Measurements from ENCODE around the gene PDGFC.

The PDGFC gene

GRCh38 chr4:156885374-156885773, 86.2 kb downstream of the PDGFC start:
- H3K4me1 ChIP-seq (ENCODE audit: low read length) = no peaks in the 10 kb centered on the region
- H2AFZ ChIP-seq (ENCODE audit: low read length) = no peak overlapping the region
- no peaks in the 10 kb centered on the region for H4K20me1 ChIP-seq (ENCODE audit: insufficient read depth, low read length)
- H3K9ac ChIP-seq (ENCODE audit: low read length) = no peak overlapping the region
- H3K36me3 ChIP-seq (replicated peaks; ENCODE audit: insufficient read depth, low read length) = no peaks in the 10 kb centered on the region
- H3K27me3 ChIP-seq (replicated peaks; ENCODE audit: insufficient read depth, low read length) = no peaks in the 10 kb centered on the region
- no peak overlapping the region for H3K4me2 ChIP-seq (ENCODE audit: low read depth, low read length)
- TF ChIP-seq CTCF (IDR thresholded peaks at IDR 0.05; ENCODE audit: low read length) = no peak
- no peak for TF ChIP-seq EZH2phosphoT487 (IDR thresholded peaks at IDR 0.05; ENCODE audit: low read length)
- TF ChIP-seq EZH2 (optimal IDR thresholded peaks at IDR 0.05; ENCODE audit: low read depth, low read length) = no peak
- no peak overlapping the region for H3K27ac ChIP-seq (ENCODE audit: low read length)
- H3K9me2 ChIP-seq (replicated peaks; ENCODE audit: insufficient read depth, low read length) = no peaks in the 10 kb centered on the region
- DNase-seq = no peak
- no peaks in the 10 kb centered on the region for H3K79me2 ChIP-seq (ENCODE audit: low read length)
- no peak overlapping the region for H3K4me3 ChIP-seq (ENCODE audit: low read length)
- H3F3A ChIP-seq (ENCODE audit: insufficient read depth, low read length) = no peaks in the 10 kb centered on the region
- H3K9me3 ChIP-seq (replicated peaks; ENCODE audit: insufficient read depth, low read length) = no peaks in the 10 kb centered on the region

- Histone ChIP-seq H3K9me3 (replicated peaks; ENCODE audit: insufficient read depth, low read length) (no peaks in the 10 kb centered on the region), H3K4me2 (ENCODE audit: low read depth, low read length) (no peak overlapping the region), H3K27me3 (replicated peaks; ENCODE audit: insufficient read depth, low read length) (no peaks in the 10 kb centered on the region), H3K36me3 (replicated peaks; ENCODE audit: insufficient read depth, low read length) (no peaks in the 10 kb centered on the region), H3K9ac (ENCODE audit: low read length) (no peak overlapping the region), H3K4me3 (ENCODE audit: low read length) (no peak overlapping the region), H3K27ac (ENCODE audit: low read length) (no peak overlapping the region), H3F3A (ENCODE audit: insufficient read depth, low read length) (no peaks in the 10 kb centered on the region), H3K9me2 (replicated peaks; ENCODE audit: insufficient read depth, low read length) (no peaks in the 10 kb centered on the region), H2AFZ (ENCODE audit: low read length) (no peak overlapping the region), H4K20me1 (ENCODE audit: insufficient read depth, low read length) (no peaks in the 10 kb centered on the region), H3K79me2 (ENCODE audit: low read length) (no peaks in the 10 kb centered on the region), H3K4me1 (ENCODE audit: low read length) (no peaks in the 10 kb centered on the region)
- TF ChIP-seq EZH2phosphoT487 (IDR thresholded peaks at IDR 0.05; ENCODE audit: low read length) = no peak
- no peak for TF ChIP-seq EZH2 (optimal IDR thresholded peaks at IDR 0.05; ENCODE audit: low read depth, low read length)
- no peak for TF ChIP-seq CTCF (IDR thresholded peaks at IDR 0.05; ENCODE audit: low read length)
- no peak for DNase-seq
These were observed 87.4 kb downstream of the PDGFC start for GRCh38 chr4:156884183-156884582.

- Histone ChIP-seq H3K27me3 (replicated peaks; ENCODE audit: insufficient read depth, low read length) (no peaks in the 10 kb centered on the region), H3K36me3 (replicated peaks; ENCODE audit: insufficient read depth, low read length) (no peaks in the 10 kb centered on the region), H3K9me3 (replicated peaks; ENCODE audit: insufficient read depth, low read length) (no peaks in the 10 kb centered on the region), H4K20me1 (ENCODE audit: insufficient read depth, low read length) (no peaks in the 10 kb centered on the region), H3K9me2 (replicated peaks; ENCODE audit: insufficient read depth, low read length) (no peaks in the 10 kb centered on the region), H3K79me2 (ENCODE audit: low read length) (no peaks in the 10 kb centered on the region), H3K4me1 (ENCODE audit: low read length) (no peaks in the 10 kb centered on the region), H3F3A (ENCODE audit: insufficient read depth, low read length) (no peaks in the 10 kb centered on the region), H3K4me2 (ENCODE audit: low read depth, low read length) (no peak overlapping the region), H2AFZ (ENCODE audit: low read length) (no peak overlapping the region), H3K4me3 (ENCODE audit: low read length) (no peak overlapping the region), H3K27ac (ENCODE audit: low read length) (no peak overlapping the region), H3K9ac (ENCODE audit: low read length) (no peak overlapping the region)
- no peak for DNase-seq
- no peak for TF ChIP-seq EZH2phosphoT487 (IDR thresholded peaks at IDR 0.05; ENCODE audit: low read length)
- TF ChIP-seq EZH2 (optimal IDR thresholded peaks at IDR 0.05; ENCODE audit: low read depth, low read length) = no peak
- TF ChIP-seq CTCF (IDR thresholded peaks at IDR 0.05; ENCODE audit: low read length) = no peak
These were observed 95.9 kb downstream of the PDGFC start for GRCh38 chr4:156875704-156876103.

Data from MM.1S (cell line).